ENCODE measurements around the gene ROBO1.
"Not testable (repeated sequence)": the region's sequence is repeated elsewhere in the genome, so short reads cannot be mapped to it uniquely, and the experiment has no call there.

The ROBO1 gene

GRCh38 chr3:79314544-79314943 lies 453.3 kb downstream of the ROBO1 start:
- DNase-seq (ENCODE audit: low read depth in 2 of 2), result no peak

GRCh38 chr3:79310016-79310415 lies 457.8 kb downstream of the ROBO1 start:
- DNase-seq (ENCODE audit: low read depth in 2 of 2), result no peak

GRCh38 chr3:79306934-79307570 lies 460.7 kb downstream of the ROBO1 start:
- DNase-seq (ENCODE audit: low read depth in 2 of 2), result no peak

GRCh38 chr3:79299949-79300635 lies 467.7 kb downstream of the ROBO1 start:
- not testable (repeated sequence) for DNase-seq (ENCODE audit: low read depth in 2 of 2)

- DNase-seq (ENCODE audit: low read depth in 2 of 2), result no peak
These were observed 470.4 kb downstream of the ROBO1 start for GRCh38 chr3:79297245-79297960.

- DNase-seq (ENCODE audit: low read depth in 2 of 2), result no peak
These were observed 480.9 kb downstream of the ROBO1 start for GRCh38 chr3:79286882-79287281.

GRCh38 chr3:79285871-79286270 lies 481.9 kb downstream of the ROBO1 start:
- DNase-seq (ENCODE audit: low read depth in 2 of 2), result no peak

- DNase-seq (ENCODE audit: low read depth in 2 of 2), result no peak
These were observed 482.4 kb downstream of the ROBO1 start for GRCh38 chr3:79285380-79285779.

GRCh38 chr3:79284781-79285180 lies 483.0 kb downstream of the ROBO1 start:
- no peak for DNase-seq (ENCODE audit: low read depth in 2 of 2)

GRCh38 chr3:79278681-79279080 lies 489.1 kb downstream of the ROBO1 start:
- no peak for DNase-seq (ENCODE audit: low read depth in 2 of 2)

GRCh38 chr3:79268422-79268821 lies 499.4 kb downstream of the ROBO1 start:
- no peak for DNase-seq (ENCODE audit: low read depth in 2 of 2)

GRCh38 chr3:79264892-79265291 lies 502.9 kb downstream of the ROBO1 start:
- DNase-seq (ENCODE audit: low read depth in 2 of 2), result no peak

- DNase-seq (ENCODE audit: low read depth in 2 of 2), result no peak
These were observed 504.4 kb downstream of the ROBO1 start for GRCh38 chr3:79263423-79263822.

- DNase-seq (ENCODE audit: low read depth in 2 of 2), result no peak
These were observed 509.3 kb downstream of the ROBO1 start for GRCh38 chr3:79258479-79258878.

- DNase-seq (ENCODE audit: low read depth in 2 of 2), result no peak
These were observed 510.0 kb downstream of the ROBO1 start for GRCh38 chr3:79257791-79258190.

- DNase-seq (ENCODE audit: low read depth in 2 of 2), result no peak
These were observed 512.1 kb downstream of the ROBO1 start for GRCh38 chr3:79255702-79256101.

- no peak for DNase-seq (ENCODE audit: low read depth in 2 of 2)
These were observed 512.5 kb downstream of the ROBO1 start for GRCh38 chr3:79255292-79255691.

- DNase-seq (ENCODE audit: low read depth in 2 of 2), result no peak
These were observed 514.1 kb downstream of the ROBO1 start for GRCh38 chr3:79253704-79254103.

- DNase-seq (ENCODE audit: low read depth in 2 of 2), result no peak
These were observed 514.5 kb downstream of the ROBO1 start for GRCh38 chr3:79253271-79253670.

GRCh38 chr3:79250746-79251145 lies 517.1 kb downstream of the ROBO1 start:
- no peak for DNase-seq (ENCODE audit: low read depth in 2 of 2)

- no peak for DNase-seq (ENCODE audit: low read depth in 2 of 2)
These were observed 518.1 kb downstream of the ROBO1 start for GRCh38 chr3:79249701-79250100.

- no peak for DNase-seq (ENCODE audit: low read depth in 2 of 2)
These were observed 520.1 kb downstream of the ROBO1 start for GRCh38 chr3:79247725-79248043.
